GM18498 (cell line): ENCODE data around the gene ACOX3.

Source experiments
- ATAC-seq: cut with Tn5 transposase; IDR thresholded peaks from one replicate; pipeline ENCODE4 v1.9.1; 2021; ENCODE audit warnings: mild to moderate bottlenecking, moderate library complexity; ENCODE audit not compliant: unreplicated experiment

ACOX3 gene

DNA sequence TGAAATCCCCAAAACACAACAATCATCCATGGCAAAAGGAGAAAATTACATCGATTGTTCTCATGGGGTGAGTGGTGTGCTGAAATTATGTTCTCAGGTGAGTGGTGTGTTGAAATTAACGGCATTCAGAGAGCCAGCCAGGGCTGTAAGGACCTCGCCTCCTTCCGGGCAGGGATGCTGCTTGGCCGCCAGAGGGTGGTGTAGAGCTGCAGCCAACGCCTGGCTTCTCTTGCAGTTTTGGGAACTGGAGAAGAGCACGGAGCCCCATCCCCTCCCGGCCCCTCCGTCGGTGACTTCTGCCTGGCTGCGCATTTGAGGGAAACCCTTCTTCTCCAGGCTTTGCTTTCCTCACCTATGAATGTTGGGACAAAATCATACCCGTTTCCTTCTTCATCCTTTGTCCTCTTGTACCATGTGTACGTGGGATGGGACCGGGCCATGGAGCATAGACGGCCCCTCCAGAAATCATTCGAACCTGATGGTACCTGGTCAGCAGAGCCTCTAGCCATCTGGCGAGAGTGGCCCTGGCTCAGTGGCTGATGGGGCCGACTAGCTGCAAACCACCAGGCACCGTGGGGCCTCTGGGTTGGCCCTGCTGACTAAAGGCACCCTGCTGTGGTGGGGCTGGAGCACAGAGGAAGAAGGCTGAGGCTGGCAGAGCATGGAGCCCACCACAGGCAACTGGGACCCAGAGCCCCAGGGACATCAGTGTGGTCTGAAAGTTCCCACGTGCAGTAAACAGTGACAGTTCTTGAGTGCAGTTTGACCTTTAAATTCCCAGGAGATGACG, 28.4 kb upstream of the ACOX3 start:
- peak; percentile 86 for ATAC-seq

DNA sequence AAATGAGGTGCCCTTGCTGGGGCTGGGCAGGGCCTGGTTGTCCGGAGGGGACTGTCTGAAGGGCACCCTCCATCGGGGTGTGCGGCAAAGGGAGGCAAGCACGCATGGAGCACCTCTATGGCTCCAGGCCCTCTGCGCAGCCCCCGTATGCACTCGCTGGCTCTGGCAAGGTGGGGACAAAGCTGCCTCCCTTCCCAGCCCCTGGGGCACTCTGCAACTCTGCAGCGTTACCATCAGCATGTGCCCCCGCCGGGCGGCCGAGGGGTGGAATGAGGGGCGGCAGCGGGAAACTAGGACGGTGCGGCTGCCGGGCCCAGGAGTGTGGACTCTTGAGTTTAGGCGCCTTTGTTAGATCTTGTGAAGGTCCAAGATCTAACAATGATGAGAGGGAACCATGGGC, 26.5 kb upstream of the ACOX3 start:
- ATAC-seq, result no peak

DNA sequence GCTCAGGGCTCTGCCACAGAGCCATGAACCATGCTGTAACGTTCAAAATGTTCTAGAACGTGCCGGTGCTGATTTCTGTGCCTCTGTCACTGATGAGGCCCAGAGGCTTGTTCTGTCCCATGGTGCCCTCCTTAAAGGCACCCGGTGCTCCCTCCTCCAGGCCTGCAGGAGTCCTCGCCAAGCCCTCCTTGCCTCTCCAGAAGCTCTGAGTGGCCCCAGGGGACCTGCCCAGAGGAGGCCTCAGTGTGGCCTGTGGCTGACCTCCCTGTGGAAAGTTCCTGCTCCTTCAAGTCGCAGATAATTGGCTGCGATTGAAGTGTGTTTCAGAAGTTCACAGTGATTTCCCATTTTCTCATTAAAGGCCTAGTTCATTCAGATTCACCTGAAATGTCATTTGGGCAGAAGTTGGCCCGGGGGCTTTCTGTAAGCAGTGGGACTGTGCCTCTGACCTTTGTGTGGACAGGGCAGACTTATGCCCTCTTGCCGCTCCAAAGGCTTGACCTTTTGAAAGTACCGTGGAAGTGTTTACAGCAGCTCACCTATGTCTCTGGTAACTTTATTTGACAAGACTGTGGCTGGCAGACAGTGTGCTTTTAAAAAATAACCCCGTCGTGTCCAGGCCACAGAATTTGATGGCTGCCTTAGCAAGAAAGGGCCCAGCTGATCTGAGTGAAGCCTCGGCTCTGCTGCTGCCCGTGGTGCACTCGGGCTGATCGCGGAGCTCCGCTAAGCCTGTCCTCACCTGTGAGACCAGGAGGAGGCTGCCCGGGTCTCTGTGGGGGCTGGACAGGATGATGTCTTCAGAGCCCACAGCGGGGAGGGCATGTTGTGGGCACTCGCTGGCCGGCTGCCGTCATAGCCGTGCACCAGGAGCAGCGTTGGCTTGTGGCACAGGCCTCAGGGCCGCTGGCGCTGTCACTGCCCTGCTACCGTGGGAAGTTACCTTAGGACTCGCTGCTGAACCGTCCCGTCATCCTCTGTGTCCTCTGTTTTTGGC, 25.4 kb upstream of the ACOX3 start:
- no peak for ATAC-seq

DNA sequence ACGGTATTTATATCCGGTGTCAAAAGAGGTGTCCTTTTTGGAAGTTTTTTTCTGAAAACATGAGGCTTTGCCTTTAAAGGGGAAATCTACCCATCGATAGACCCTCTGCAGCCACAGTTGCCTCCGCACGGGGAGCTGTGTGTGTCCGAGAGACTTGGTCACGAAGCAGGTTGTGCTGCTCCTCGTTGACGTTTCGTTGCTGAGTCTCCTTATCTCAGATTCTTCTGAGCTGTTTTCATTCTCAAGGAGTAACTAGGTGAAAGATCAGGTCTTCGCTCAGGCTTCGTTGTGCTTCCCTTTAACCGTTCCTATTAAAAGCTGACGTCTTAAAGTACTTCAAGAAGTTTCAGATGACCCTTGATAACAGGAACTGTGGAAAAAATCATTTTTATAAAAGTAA, 23.9 kb upstream of the ACOX3 start:
- ATAC-seq, result no peak

DNA sequence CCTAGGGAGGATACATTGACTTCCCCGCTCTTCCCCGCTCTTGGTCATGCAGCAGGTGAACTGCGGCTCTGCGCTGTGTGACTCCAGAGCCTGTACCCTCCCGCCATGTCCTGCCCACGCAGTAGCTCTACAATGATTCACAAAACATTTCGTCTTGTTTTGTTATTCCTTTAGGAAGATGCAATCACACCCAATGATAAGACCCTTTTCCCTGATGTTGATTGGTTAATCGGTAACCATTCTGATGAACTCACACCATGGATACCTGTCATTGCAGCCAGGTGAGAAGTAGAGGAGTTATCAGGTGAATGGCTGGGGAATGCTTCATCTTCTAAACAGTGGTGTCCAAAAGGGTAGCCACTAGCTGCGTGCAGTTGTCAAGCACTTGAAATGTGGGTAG, 23.3 kb upstream of the ACOX3 start:
- ATAC-seq, result no peak

DNA sequence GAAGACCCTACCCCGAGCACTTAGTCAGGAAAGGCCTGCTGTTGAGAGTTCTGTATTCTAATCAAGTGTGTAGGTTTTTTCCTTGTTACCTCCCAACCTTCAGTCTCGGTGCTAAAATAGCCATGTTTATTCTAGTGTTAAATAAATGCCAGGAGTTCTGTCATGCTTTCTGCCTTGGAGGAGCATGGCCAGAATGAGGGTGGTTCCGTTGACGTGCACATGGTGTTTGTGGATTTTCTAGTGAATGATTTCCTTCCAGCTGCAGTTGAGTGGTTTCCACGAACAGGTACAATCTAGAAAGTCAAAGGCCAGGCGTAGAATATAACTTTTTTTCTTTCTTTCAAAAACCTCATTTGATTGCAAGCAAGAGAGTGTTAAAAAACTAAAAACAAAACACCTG, 21.1 kb upstream of the ACOX3 start:
- ATAC-seq, result no peak

DNA sequence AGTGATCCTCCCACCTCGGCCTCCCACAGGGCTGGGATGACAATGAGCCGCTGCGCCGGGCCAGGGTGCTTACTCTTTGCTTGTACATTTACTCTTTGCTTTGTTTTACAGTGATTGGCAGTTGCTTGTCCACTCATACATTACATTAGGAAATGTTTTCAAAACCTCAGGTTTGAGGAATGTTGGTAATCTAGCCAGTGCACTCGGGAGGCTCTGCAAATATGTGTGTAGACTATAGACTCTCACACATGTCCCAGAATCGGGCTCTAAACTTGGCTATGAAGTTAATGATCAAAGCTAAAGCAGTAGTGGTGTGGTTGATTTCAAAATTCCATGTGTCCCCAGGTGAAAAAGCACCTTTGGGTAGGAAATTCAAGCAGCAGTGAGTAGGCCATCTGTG, 20.6 kb upstream of the ACOX3 start:
- ATAC-seq, result no peak

DNA sequence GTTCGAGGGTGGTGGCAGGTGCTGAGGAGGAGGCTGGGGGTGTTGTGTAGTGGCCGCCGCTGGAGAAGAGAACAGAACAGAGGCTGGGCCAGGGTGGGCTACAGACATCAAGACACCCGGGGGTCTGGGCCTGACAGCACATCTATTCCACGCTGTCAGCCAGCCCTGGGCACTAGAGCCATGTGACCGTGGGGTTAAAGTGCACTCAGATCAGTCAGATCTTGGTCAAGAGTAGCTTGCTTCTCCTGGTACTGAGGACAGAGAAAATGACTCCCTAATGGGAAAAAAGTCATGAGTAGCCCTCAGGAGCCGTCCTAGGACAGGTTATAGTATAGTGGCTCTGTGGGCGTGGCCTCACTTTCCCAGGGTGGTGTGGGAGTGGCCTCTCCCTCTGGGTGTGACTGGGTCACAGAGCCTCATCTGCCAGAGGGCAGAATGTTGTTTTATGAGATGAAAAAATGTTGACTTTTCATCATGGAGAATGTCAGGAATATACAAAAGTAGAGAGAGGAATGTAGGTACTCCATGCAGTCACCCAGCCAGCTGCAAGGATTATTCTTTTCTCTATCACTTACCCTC, 19.4 kb upstream of the ACOX3 start:
- no peak for ATAC-seq

DNA sequence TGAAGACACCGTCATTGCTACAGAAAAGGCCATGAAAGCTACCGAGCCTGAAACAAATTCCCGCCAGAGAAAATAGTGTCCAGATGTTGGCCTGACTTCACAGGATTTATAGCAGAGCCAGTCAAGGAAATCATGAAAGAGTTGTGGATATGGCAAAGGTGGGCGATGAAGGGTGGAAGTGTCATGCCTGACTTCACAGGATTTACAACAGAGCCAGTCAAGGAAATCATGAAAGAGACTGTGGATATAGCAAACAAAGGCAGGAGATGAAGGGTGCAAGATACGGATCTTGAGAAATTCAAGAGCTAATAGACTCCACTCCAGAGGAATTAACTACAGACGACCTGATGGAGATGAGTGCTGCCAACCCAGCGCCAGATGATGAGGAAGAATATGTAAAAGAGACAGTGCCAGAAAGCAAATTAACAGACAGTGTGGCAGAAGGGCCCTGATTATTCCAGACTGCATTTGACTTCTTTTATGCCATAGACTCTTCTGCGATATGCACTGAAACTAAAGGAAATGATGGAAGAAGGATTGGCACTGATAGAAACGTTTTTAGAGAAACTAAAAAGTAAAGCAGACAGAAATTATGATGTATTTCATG, 17.2 kb upstream of the ACOX3 start:
- ATAC-seq, result no peak

DNA sequence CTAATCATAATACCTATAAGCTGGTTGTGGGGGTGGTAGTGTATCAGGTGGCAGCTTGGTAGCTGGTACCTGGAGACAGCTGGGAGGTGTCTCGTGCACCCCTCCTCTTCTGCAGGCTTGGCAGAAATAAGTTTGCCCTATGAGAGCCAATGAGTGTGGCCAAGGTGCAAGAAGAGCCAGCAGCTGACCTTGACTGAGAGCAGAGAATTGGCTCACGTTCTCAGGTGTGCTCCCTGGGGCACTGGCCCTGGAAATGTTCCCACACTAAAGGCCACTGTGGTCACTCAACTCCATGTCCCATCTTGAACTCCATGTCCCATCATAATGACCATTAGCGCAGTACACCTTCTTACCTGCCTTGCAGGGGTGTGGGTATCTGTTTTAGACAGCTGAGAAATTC, 13.4 kb upstream of the ACOX3 start:
- no peak for ATAC-seq

DNA sequence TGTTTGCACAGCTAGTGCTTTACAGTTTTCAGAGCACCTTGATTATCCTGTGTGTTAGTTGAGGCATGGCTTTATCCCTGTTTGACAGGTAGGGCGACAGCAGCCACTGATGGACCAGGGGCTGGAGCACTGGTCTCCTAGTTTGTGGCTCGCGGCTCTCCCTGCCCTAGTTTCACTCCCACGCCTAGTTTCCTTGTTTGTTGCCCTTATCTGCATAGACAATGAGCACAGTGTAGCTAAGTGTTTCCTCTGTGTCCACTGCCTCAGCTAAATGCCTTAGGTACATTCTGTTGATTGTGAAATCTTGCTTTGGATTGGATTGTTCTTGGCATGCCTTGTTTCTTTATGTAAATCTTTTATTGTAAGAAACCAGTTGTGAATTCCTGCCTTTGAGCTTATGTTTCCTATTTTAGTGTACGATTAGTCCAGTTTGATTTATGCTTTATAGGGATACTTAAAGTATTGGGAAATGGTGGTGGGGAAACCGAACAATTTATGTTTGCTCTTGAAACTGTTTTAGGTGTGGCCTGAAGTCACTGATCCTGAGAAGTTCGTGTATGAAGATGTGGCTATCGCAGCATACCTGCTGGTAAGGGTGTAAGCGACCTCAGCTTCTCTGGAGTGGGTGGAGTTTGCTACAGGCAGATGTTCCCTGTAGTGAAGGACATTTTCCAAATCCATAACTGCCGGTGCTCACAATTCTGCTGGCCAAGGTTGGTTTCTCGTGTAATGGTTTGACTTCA, 11.1 kb upstream of the ACOX3 start:
- no peak for ATAC-seq

DNA sequence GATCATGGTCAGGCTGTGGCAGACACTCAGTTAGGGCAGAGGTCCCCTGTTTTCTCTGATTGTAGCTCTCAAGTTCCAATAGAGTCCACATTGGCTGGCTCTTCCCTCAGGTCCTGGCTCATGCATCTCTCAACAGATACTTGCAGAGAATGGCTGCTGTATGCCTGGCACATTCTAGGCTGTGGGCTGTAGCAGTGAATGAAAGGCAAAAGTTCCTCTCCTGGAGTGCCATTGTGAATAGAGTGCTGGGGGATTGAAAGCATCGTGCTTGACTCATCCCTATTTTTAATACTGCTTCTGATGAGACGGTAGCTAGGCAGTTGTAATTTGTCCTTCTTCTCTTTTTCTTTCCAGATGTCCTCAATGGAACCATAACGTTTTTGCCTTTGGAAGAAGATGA, 5.6 kb upstream of the ACOX3 start:
- no peak for ATAC-seq

DNA sequence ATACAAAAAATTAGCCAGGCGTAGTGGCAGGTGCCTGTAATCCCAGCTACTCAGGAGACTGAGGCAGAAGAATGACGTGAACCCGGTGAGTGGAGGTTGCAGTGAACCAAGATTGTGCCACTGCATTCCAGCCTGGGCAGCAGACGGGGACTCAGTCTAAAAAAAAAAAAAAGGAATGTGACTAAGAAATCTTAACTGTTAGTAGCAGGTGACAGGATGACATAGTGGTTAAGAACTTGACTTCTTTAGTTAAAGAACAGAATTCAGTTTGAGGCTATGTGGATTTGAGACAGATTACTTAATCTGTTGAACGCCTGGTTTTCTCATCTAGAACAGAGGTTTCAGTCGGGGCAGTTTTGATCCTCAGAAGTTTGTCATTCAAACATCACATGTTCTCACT, 3.3 kb upstream of the ACOX3 start:
- no peak for ATAC-seq

DNA sequence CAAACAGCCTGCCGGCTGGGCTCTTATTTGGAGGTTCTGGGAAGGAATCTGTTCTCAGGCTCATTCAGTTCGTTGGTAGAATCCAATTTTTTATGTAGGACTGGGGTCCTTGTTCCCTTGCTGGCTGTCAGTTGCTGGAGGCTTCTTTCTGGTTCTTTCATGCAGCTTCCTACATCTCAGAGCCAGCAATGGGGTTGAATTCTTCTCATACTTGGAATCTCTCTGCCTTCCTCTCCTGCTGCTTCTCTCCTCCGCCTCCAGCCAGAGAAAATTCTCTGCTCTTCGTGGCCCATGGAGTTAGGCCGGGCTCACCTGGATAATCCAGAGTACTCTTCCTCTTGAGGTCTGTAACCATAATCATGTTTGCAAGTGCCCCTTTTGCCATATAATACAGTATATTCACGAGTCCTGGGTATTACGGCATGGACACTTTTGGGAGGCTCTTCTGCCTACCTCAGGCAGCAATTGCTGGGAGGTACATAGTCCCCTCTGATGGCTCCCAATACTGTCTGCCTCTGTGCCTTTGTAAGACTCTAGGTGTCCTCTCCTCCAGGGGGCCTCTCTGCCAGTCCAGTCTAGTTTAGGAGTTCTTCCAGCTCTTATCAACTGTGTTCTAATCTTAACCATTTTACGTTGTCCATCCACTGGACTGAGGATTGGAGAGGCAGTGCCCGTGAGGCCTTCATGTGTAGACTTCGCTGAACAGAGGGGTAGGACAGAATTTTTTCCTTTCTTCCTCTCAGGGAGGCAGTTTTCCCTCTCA, 2.3 kb upstream of the ACOX3 start:
- ATAC-seq, result no peak

DNA sequence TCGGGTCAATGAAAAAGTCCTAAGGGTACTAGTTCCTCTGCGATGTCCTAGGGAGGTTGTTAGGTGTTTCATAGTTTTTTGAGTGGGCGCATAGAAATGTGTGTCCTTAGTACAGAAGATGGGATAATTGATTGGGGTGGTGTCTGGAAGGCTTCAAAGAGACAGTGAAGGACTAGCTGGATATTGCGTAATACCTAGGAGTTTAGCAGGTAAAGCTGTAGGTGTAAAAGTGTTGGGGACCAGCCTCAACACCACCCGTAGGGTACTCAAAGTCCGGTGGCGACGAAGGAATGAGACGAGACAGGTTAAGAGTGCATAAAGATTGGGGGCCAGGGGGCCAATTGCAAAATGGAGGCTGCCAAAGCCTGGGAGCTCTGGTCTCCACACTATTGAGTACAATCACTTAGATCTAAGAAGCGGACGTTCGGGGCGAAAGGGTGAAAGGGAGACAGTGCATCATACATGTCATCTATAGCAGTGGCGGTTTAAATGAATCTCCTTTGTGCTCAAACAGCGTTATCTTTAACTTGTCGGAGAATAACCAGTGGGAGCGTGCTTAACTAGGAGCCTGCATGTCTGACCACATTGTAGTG, 1.1 kb upstream of the ACOX3 start:
- no peak for ATAC-seq

DNA sequence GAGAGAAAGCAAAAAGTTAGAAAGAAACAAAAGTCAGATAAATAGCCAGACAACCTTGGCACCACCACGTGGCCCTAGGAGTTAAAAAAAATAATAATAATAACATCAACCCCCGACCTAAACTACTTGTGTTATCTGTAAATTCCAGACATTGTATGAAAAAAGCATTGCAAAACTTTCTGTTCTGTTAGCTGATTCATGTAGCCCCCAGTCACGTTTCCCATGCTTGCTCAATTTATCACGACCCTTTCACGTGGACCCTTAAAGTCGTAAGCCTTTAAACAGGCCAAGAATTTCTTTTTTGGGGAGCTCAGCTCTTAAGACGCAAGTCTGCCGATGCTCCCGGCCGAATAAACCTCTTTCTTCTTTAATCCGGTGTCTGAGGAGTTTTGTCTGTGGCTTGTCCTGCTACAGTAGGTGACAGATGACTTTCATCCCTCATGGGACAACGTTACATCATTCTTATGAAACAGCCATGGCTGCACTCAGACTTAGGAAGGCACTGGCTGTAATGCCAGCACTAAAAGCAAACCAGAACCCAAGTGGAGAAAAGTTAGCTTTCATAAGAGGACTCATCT, 520 bp downstream of the ACOX3 start:
- peak; percentile 23 for ATAC-seq

DNA sequence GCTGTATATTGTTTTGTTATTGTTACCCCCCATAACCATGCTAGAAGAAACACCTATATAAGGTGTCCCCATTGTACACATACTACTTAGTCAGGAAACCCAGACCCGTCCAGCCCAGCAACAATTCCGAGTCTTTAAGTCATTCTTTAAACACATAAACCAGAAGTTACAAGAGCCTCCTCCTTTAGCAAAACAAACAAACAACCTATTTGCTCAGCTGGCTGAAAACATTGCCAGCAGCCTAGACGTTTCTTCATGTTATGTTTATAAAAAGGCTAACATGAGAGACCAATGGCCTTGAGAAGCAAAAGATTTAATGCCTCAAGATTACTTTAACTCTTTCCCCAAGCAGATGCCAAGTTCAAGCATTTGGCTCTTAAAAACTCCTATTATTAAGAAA, 1.4 kb downstream of the ACOX3 start:
- no peak for ATAC-seq

DNA sequence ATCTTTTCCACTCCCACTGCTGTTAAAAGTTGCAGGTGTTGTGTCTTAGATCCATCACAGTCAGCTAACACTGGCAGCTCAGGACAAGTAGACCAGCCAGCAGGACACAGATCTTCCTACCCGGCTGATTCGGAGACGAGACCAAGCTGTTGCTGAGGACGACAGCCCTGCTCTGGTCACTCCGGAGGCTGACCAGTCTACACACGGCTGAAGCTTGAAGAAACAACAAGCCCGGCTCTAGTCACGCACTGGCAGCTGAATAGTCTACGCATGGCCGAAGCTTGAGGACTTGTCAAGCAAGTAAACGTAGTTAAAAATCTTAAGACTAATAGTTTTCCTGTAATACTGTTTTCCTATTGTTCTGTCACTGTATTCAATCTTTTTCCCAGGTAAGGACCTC, 1.8 kb downstream of the ACOX3 start:
- ATAC-seq, result no peak

DNA sequence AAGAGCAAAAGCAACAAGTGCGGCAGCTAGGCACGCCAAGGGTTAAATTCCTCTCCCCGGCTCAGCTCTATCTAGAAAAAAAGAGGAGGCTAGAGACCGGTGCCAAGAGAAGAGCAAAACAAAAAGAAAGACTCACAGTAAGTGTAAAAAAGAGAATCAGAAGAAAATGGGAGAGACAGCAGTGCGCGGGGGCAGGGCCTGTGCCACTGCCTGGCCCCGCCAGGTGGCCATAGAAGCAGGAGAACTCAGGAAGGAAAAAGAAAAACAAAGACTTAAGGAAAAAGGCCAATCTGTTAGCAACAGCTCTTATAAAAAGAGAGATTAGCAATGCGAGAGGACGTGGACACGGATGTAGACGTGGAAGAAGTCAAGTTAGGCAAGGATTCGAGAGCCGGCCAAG, 3.2 kb downstream of the ACOX3 start:
- ATAC-seq, result no peak
